A549 treated with RU486 at 1 μM for 4 hours (cell line): ENCODE results near the gene TMEM128. TPM values are rescaled to one million over a fixed set of nuclear protein-coding genes. Genes with fewer than 3 reads are reported as not detected.

Experiments
- total RNA-seq: library from RNA; stranded (reverse); fragments of 200-300 nt; extraction: Qiagen RNA extraction; gene quantifications from 5 replicates; pipeline ENCODE4 v1.2.3, GENCODE V29; 2022; ENCODE audit warnings: low read depth

TMEM128 gene
- 7.3 to 12.4 TPM (median 11.3 TPM) in 5 replicates for total RNA-seq

GRCh38 chr4:4248029-4248884 is at the start of gene TMEM128:
TSS of gene TMEM128 (minus strand) at chr4:4248223. CDS start at chr4:4248202, 21 bp downstream.

GRCh38 chr4:4289941-4290850 is 42.2 kb upstream of the TMEM128 start, which contains the start of the genes LYAR and ZBTB49:
TSS of gene LYAR (minus strand) at chr4:4290154. CDS start at chr4:4283742, 6,412 bp downstream.
TSS of gene ZBTB49 (plus strand) at chr4:4290251. CDS start at chr4:4299946, 9,695 bp downstream.

GRCh38 chr4:4226606-4227438 is 21.2 kb downstream of the TMEM128 start, which contains the start of gene OTOP1:
TSS of gene OTOP1 (minus strand) at chr4:4226929. CDS start at chr4:4226864, 65 bp downstream.

Other genes starting within 250 kb of the TMEM128 start
- not detected in 5 replicates for gene OTOP1, start 21.3 kb downstream of the TMEM128 start, total RNA-seq
- 28.2 to 41.1 TPM (median 32.7 TPM) in 5 replicates for gene LYAR, start 41.9 kb upstream of the TMEM128 start, total RNA-seq
- 2.1 to 3.1 TPM (median 2.7 TPM) in 5 replicates for gene ZBTB49, start 42.0 kb upstream of the TMEM128 start, total RNA-seq
- 0.88 to 1.5 TPM (median 1.2 TPM) in 5 replicates for gene NSG1, start 138.9 kb upstream of the TMEM128 start, total RNA-seq